ENCODE data around the gene MED1. TPM values are rescaled to one million over a fixed set of nuclear protein-coding genes. Genes with fewer than 3 reads are reported as not detected.
"Not testable (repeated sequence)": the region's sequence is repeated elsewhere in the genome, so short reads cannot be mapped to it uniquely, and the experiment has no call there.

The MED1 gene
- total RNA-seq, 1 donor from 2014 or later, result 18.7 TPM

- not testable (repeated sequence) for ATAC-seq
Observed at GRCh38 chr17:39439868-39440267, 11.2 kb downstream of the MED1 start.

- ATAC-seq, result no peak
Observed at GRCh38 chr17:39429600-39429999, 21.5 kb downstream of the MED1 start.

GRCh38 chr17:39416141-39416540, 34.9 kb downstream of the MED1 start:
- ATAC-seq, result no peak

GRCh38 chr17:39410279-39410678, 40.8 kb downstream of the MED1 start:
- no peak for ATAC-seq

GRCh38 chr17:39408360-39408759, 42.7 kb downstream of the MED1 start:
- ATAC-seq, result no peak

- ATAC-seq, result no peak
Observed at GRCh38 chr17:39406951-39407350, 44.1 kb downstream of the MED1 start.

GRCh38 chr17:39405436-39405835, 45.6 kb downstream of the MED1 start:
- ATAC-seq, result no peak

- peak; percentile 10 for ATAC-seq
Observed at GRCh38 chr17:39404542-39405378, 46.3 kb downstream of the MED1 start.

GRCh38 chr17:39402890-39403605, 48.0 kb downstream of the MED1 start:
- ATAC-seq, result no peak

- ATAC-seq, result peak; percentile 83
Observed at GRCh38 chr17:39402244-39402889, 48.7 kb downstream of the MED1 start.

- ATAC-seq, result peak; percentile 91
Observed at GRCh38 chr17:39401412-39402243, 49.4 kb downstream of the MED1 start, which contains the start of gene FBXL20. FBXL20 (minus strand) TSS chr17:39401626; CDS start chr17:39401402, 224 bp downstream.

GRCh38 chr17:39400547-39401411, 50.3 kb downstream of the MED1 start:
- peak; percentile 5 for ATAC-seq

- ATAC-seq, result no peak
Observed at GRCh38 chr17:39399791-39400190, 51.3 kb downstream of the MED1 start.

GRCh38 chr17:39393736-39394135, 57.3 kb downstream of the MED1 start:
- no peak for ATAC-seq

GRCh38 chr17:39391448-39391847, 59.6 kb downstream of the MED1 start:
- ATAC-seq, result no peak

GRCh38 chr17:39385040-39385439, 66.0 kb downstream of the MED1 start:
- ATAC-seq, result no peak

GRCh38 chr17:39380144-39380543, 70.9 kb downstream of the MED1 start:
- ATAC-seq, result no peak

GRCh38 chr17:39376434-39376833, 74.6 kb downstream of the MED1 start:
- ATAC-seq, result no peak

- not testable (repeated sequence) for ATAC-seq
Observed at GRCh38 chr17:39367805-39368204, 83.3 kb downstream of the MED1 start.

GRCh38 chr17:39365872-39366271, 85.2 kb downstream of the MED1 start:
- ATAC-seq, result no peak

- no peak for ATAC-seq
Observed at GRCh38 chr17:39365242-39365641, 85.8 kb downstream of the MED1 start.

Data from esophagus mucosa (tissue), 1 donor.